ENCODE results near the gene NUFIP2.
"Not testable (repeated sequence)": the region's sequence is repeated elsewhere in the genome, so short reads cannot be mapped to it uniquely, and the experiment has no call there.

NUFIP2 gene

DNA sequence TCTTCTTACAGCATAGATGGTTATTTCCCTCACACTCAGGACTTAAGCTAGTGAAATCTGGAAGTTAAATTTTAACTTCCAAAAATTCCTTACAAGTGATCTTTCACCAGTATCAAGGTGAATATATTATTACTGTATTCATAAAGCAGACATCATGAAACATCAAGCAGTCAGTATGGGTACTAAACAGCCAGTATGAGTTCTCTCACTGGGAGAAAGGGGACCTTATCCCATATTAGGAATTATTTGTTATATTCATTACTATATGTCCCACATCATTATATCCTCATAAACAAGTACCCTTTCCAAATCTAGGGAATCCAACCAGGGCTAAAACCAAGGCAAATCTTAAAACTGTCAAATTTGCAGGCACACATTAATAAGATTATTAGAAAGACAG, 15.3 kb downstream of the NUFIP2 start:
- DNase-seq (ENCODE audit: low read depth): no peak

- no peak for DNase-seq (ENCODE audit: low read depth)
Observed at GRCh38 chr17:29273924-29274323, 20.0 kb downstream of the NUFIP2 start.

DNA sequence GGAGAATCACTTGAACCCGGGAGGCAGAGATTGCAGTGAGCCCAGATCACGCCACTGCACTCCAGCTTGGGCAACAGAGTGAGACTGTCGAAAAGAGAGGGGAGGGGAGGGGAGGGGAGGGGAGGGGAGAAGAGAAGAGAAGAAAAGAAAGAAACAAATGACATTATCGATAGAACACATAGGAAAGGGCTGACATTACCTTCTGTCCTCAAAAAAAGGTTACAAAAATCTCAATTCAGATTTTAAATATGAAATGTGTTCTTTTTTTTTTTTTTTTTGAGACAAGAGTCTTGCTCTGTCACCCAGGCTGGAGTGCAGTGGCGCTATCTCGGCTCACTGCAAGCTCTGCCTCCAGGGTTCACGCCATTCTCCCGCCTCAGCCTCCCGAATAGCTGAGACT, 22.0 kb downstream of the NUFIP2 start:
- not testable (repeated sequence) for DNase-seq (ENCODE audit: low read depth)

DNA sequence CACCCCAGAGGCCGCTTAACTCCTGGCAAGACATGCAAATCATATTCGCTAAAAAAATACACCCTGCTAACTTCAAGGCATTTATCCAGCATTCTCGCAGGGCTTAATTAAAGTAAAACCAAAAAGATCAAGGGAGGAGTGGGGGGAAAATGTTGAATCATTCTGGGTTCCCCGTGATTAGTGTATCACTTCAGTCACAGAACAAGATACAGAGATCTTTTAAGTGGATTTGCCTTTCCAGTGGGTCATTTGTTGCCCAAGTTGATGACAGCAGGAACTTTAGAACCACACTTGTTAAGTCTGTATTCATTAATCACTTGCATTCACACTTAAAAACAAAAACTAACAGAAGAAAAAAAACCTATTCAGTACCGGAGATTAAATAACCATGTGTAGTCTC, 30.0 kb downstream of the NUFIP2 start:
- no peak for DNase-seq (ENCODE audit: low read depth)

- DNase-seq (ENCODE audit: low read depth): no peak
Observed at GRCh38 chr17:29257756-29258155, 36.2 kb downstream of the NUFIP2 start.

GRCh38 chr17:29256735-29257466, 37.0 kb downstream of the NUFIP2 start:
- no peak for DNase-seq (ENCODE audit: low read depth)

DNA sequence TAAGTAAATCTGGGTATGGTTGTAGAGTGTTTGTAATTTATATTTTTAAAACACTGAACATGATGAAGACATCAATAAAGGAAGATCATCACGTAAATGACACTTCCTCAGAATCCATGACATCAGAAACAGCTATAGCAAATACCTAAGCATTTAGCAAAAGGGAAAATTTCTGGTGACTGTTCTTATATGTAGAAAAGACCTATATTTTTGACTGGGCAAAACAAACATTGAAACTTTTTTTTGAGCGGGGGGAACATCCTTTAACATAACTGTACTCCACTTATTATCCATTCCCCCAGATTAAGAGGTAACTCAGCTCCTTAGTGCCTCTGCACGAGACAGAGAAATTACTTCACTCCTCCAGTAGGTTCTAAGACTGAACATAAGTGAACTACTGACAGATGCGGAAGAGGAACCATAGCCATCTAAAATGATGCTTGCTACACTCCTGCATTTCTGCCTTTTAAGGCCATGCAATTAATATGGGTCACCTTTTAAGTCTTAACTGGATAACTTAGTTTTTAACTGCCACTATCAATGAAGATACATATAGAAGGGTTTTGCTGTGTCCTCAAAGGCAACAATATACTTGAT, 37.9 kb downstream of the NUFIP2 start:
- no peak for DNase-seq (ENCODE audit: low read depth)

- DNase-seq (ENCODE audit: low read depth): no peak
Observed at GRCh38 chr17:29253037-29253436, 40.9 kb downstream of the NUFIP2 start.

DNA sequence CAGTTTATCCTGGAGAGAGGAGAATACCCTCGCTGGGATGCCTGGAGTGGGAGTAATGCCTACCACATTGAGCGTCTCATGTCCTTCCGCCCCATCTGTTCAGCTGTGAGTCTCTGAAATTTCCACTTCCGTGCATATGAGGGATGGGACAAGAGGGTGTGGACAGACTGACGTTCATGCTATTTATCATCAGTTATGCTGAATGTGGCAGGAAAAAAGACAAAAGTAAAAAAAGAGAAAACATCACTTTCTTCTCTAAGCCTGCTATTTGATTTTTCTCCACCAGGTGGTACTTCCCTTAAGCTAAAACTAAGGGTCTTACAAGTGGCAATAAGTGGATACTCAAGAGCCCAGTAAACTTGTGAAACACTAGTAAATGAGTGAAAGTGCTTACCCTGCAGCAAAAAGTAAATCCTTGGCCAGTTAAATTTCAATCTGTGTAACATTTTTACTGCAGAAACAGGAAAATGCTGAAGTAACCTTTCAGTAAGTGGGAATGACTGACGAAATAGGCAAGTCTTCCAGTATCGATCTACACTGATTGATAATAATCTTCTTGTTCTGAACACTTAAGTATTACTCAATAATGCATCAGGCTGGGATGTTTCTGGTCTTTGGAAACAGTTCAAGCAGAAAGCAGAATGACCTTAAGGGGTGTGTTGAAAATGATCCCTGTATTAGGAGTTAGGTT, 41.7 kb downstream of the NUFIP2 start:
- DNase-seq (ENCODE audit: low read depth): no peak

GRCh38 chr17:29251184-29251583, 42.8 kb downstream of the NUFIP2 start:
- no peak for DNase-seq (ENCODE audit: low read depth)

DNA sequence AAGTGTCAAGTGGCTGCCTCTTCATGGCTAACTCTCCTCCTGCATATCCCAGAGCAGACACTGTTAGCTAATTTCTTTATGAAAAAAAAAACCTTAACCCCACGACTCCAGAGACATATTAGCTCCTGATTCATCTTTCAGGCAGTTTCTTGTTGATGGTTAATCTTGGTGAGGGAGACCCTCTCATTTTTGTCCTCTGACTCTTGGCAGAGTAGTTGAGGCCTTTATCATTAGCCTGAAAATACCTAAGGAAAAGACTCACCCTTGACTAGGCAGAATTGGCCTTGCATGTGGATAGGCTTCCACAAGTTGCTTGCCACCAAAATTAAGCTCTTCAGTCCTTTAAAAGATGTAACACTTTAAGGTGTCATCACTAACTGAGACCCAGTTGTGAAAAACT, 43.3 kb downstream of the NUFIP2 start:
- no peak for DNase-seq (ENCODE audit: low read depth)

GRCh38 chr17:29248845-29249244, 45.1 kb downstream of the NUFIP2 start:
- no peak for DNase-seq (ENCODE audit: low read depth)

DNA sequence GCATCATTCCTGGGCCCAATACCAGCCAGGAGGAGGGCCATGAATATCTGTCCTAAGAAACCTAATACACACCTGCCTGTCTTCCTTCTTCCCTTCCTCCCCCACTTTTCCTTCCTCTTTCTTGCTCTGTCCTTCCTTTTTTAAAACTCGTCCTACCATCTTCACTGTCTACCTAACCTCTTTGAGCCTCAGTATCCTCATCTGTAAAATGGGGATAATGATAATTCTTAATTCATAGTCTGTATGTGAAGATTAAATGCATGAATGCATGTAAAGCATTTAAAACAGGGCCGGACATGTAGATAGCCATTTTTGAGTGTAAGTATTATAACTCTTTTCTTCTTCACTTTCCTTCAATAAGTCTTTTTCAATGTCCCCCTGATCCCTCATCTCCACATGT, 46.7 kb downstream of the NUFIP2 start:
- no peak for DNase-seq (ENCODE audit: low read depth)

- no peak for DNase-seq (ENCODE audit: low read depth)
Observed at GRCh38 chr17:29246628-29247027, 47.3 kb downstream of the NUFIP2 start, which contains the start of gene CRYBA1. Gene CRYBA1, plus strand, starts transcription at chr17:29246859. Its CDS starts 5 bp downstream, at chr17:29246864.

GRCh38 chr17:29245401-29245800, 48.5 kb downstream of the NUFIP2 start:
- no peak for DNase-seq (ENCODE audit: low read depth)

DNA sequence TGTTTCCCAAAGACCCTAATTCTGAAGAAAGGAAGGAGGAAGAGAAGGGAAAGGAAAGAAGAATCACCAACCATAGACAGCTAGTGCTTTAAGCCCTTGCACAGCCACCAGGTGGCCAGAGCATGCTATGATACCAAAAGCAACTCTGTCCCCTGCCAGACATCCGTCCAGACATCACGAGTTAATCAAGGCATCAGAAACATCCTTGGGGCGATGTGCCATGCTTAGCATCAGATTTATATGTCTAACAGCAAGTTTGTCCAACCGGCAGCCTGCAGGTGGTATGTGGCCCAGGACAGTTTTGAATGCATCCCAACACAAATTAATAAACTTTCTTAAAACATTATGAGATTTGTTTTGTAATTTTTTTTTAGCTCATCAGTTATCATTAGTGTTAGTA, 50.2 kb downstream of the NUFIP2 start:
- DNase-seq (ENCODE audit: low read depth): no peak

GRCh38 chr17:29242790-29243189, 51.2 kb downstream of the NUFIP2 start:
- no peak for DNase-seq (ENCODE audit: low read depth)

DNA sequence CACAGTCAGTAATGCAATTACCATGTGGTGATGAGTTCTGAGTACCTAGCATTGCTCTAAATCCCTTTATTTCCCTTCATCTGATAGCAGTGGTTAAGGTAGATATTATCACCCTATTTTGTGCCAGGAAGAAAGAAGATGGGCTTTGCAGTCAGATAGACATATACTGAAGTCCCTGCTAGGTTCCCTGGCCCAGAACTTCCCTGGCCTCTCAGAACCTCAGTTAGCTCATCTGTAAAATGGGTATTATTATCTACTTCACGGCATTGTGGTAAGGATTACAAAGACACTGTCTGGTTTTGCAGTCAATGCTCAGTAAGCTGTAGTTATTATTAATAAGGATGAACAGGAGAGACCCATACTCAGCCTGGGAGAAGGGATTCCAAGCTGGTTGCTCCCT, 51.9 kb downstream of the NUFIP2 start:
- no peak for DNase-seq (ENCODE audit: low read depth)

DNA sequence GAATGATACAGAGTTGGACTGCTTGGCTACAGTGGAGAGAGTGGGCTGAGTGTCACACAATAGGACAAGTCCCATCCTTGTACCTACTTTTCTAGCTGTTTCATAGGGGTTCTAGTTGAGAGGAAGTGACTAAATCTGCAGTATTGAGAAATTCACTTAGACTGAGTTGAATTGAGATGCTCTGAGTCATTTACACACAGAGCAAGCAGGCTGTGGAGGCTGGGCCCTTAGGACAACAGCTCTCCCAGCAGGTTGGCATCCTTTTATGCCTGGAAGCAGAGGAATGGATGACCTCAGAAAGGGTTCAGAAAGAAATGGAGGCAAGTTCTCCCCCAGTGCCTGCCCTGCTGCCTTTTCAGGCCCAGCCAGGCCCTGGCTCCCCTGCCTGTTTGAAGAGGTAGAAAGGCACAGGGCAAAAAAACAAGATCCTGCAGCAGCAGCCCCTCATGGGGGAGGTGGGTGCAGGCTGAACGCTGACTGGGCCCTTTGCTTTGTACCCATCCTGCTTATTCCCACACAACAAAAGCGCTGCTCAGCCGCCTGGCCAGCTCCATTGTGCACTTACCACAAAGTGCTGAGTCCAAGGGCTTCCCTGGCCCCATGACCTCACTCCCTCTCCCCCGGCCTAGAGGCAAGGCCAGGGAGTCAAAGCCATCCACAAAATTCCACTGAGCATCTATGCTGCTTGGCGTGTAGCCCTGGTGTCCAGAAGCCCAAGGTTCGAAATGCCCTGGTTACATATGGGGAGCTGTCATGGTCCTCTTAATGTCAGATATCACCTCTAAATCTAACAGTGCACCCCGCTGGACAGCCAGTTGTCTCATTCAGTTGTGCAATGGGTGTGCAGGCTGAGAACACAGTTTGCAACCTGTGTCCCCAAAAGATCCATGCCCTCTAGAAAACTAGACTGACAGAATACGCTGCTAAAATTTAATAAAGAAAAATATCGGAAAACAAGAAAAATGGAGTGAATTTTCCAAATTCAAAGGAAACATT, 52.7 kb downstream of the NUFIP2 start:
- DNase-seq (ENCODE audit: low read depth): no peak

DNA sequence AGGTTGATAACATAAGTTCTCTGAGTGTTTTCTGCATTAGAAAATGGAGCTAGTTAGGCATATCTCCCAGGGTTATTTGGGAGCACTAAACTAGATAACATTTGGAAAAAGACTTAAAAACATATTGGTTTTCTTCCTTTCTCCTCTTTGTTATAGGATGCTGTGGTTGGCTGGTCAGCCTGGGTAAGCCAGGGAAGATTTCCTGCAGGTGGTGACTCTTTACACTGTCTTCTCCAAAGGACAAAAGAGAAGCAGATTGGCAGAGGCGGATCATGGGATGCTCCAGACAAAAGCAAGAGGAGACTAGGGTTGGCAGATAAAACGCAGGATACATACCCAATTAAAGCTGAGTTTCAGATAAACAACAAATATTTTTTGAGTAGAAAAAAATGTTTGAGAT, 53.5 kb downstream of the NUFIP2 start:
- DNase-seq (ENCODE audit: low read depth): no peak

DNA sequence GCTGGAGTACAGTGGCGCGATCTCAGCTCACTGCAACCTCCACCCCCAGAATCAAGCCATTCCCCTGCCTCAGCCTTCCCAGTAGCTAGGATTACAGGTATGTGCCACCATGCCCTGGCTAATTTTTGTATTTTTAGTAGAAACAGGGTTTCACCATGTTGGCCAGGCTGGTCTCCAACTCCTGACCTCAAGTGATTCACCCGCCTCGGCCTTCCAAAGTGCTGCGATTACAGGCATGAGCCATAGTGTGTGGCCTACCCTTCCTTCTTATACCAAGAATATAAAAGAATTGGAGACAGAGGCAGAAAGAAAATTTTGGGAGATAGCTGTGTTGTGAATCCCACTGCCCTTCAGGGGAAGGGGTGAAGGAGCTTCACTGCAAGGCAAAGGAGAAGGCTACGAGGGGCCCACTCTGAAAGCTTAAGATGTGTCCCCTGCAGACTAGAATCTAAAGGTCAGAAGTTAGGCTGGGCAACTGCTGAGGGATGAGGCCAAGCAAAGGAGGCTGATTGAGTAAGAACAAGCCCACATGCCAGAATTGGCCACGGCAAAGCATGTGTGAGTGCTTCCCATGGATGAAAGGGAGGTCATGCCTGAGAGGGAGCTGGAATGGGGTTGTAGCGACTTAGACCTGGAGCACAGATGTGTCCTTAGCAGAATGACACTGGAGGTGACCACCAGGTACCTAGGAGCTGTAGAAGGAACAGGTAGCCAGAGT, 55.7 kb downstream of the NUFIP2 start:
- no peak for DNase-seq (ENCODE audit: low read depth)

All from stimulated activated CD4-positive, alpha-beta T cell treated with anti-CD3 and anti-CD28 coated beads, Interleukin-2, amount 100 ng/mL, for 4 hours (primary cell).